Neural cell (in vitro differentiated cells): ENCODE results near the gene SLC2A14. TPM values are rescaled to one million over a fixed set of nuclear protein-coding genes. Genes with fewer than 3 reads are reported as not detected.

ENCODE experiments used
- H2AFZ ChIP-seq: fragments of 200-600, 300-800 bp; sonication (generic), shearing (Covaris generic); 2 replicates; pipeline ENCODE4 v1.6.0; 2014; ENCODE audit warnings: low read depth, mild to moderate bottlenecking, antibody characterized with exemption, low read length, moderate library complexity
- H3F3A ChIP-seq: fragments of 200-600 bp; shearing (Covaris generic); 2 replicates; pipeline ENCODE4 v1.6.1; 2016; ENCODE audit warnings: mild to moderate bottlenecking, moderate library complexity, mixed read lengths, antibody characterized with exemption, low read length; ENCODE audit not compliant: insufficient read depth, poor library complexity, severe bottlenecking
- H3K27ac ChIP-seq: fragments of 200-600, 300-800 bp; sonication (generic), shearing (Covaris generic); 2 replicates; pipeline ENCODE4 v1.5.1; 2014; ENCODE audit warnings: mild to moderate bottlenecking, low read length, moderate library complexity
- H3K27me3 ChIP-seq: fragments of 300-800, 200-600 bp; sonication (generic), shearing (Covaris generic); 2 replicates; pipeline ENCODE4 v1.6.0; 2014; ENCODE audit warnings: mild to moderate bottlenecking, low read depth, low read length, moderate library complexity; ENCODE audit not compliant: insufficient read depth
- H3K36me3 ChIP-seq: fragments of 300-800, 200-600 bp; sonication (generic), shearing (Covaris generic); 2 replicates; pipeline ENCODE4 v1.5.1; 2014; ENCODE audit warnings: mild to moderate bottlenecking, antibody characterized with exemption, low read length, moderate library complexity; ENCODE audit not compliant: insufficient read depth
- H3K4me2 ChIP-seq: fragments of 300-800, 200-600 bp; sonication (generic), shearing (Covaris generic); 2 replicates; pipeline ENCODE4 v1.6.0; 2014; ENCODE audit warnings: mild to moderate bottlenecking, low read length
- H3K4me3 ChIP-seq: fragments of 300-800, 200-600 bp; sonication (generic), shearing (Covaris generic); 2 replicates; pipeline ENCODE4 v1.5.1; 2014; ENCODE audit warnings: mild to moderate bottlenecking, low read length, moderate library complexity
- H3K79me2 ChIP-seq: fragments of 200-600 bp; shearing (Covaris generic); replicated peaks from 2 replicates; pipeline ENCODE4 v1.6.0; 2014; ENCODE audit warnings: mild to moderate bottlenecking, low read length, moderate library complexity; ENCODE audit not compliant: insufficient read depth
- H3K9ac ChIP-seq: fragments of 300-800, 200-600 bp; sonication (generic), shearing (Covaris generic); 2 replicates; pipeline ENCODE4 v1.6.1; 2016; ENCODE audit warnings: mild to moderate bottlenecking, low read length, mixed read lengths
- H3K9me2 ChIP-seq: fragments of 200-600 bp; shearing (Covaris generic); 2 replicates; pipeline ENCODE4 v1.6.1; 2016; ENCODE audit warnings: mild to moderate bottlenecking, low read length, mixed read lengths; ENCODE audit not compliant: insufficient read depth
- H3K9me3 ChIP-seq: fragments of 200-600, 300-800 bp; sonication (generic), shearing (Covaris generic); 2 replicates; pipeline ENCODE4 v1.6.1; 2016; ENCODE audit warnings: mild to moderate bottlenecking, mixed run types, low read length, moderate library complexity, mixed read lengths
- H4K20me1 ChIP-seq: fragments of 200-600 bp; shearing (Covaris generic); 2 replicates; pipeline ENCODE4 v1.6.1; 2016; ENCODE audit warnings: mild to moderate bottlenecking, mixed run types; ENCODE audit not compliant: insufficient read depth
- EP300 ChIP-seq: fragments of 450-650 bp; conservative IDR thresholded peaks from 2 replicates; pipeline ENCODE4 v1.6.1; 2014; ENCODE audit warnings: antibody characterized with exemption, mild to moderate bottlenecking, moderate library complexity; ENCODE audit not compliant: poor library complexity, severe bottlenecking
- EZH2 ChIP-seq: fragments of 200-600, 300-800 bp; shearing (Covaris generic), sonication (generic); IDR thresholded peaks from 2 replicates; pipeline ENCODE4 v1.6.1; 2014; ENCODE audit warnings: antibody characterized with exemption, low read length, borderline replicate concordance, mild to moderate bottlenecking; ENCODE audit not compliant: insufficient read depth, poor library complexity, severe bottlenecking
- MXI1 ChIP-seq: fragments of 450-650 bp; conservative IDR thresholded peaks from 2 replicates; pipeline ENCODE4 v1.6.1; 2014; ENCODE audit warnings: antibody characterized with exemption, mild to moderate bottlenecking; ENCODE audit not compliant: poor library complexity, severe bottlenecking
- POLR2AphosphoS5 ChIP-seq: IDR thresholded peaks from 2 replicates; pipeline ENCODE4 v1.6.1; 2012
- RAD21 ChIP-seq: fragments of 450-650 bp; conservative IDR thresholded peaks from 2 replicates; pipeline ENCODE4 v1.6.1; 2014; ENCODE audit warnings: antibody characterized with exemption, mild to moderate bottlenecking, moderate library complexity
- SMC3 ChIP-seq: fragments of 450-650 bp; conservative IDR thresholded peaks from 2 replicates; pipeline ENCODE4 v1.6.1; 2014; ENCODE audit warnings: antibody characterized with exemption, mild to moderate bottlenecking, moderate library complexity; ENCODE audit not compliant: poor library complexity
- TAF1 ChIP-seq: IDR thresholded peaks from 2 replicates; pipeline ENCODE4 v1.6.1; 2012; ENCODE audit warnings: low read depth
- polyA plus RNA-seq: library from polyadenylated mRNA; depleted of rRNA; stranded (reverse); fragments of >200 nt; gene quantifications from 2 replicates; pipeline ENCODE4 v1.2.3, GENCODE V29; 2014
- TF ChIP-seq, protein P1 (sequence below): fragments of 450-650 bp; IDR thresholded peaks from 2 replicates; pipeline ENCODE4 v1.5.1; 2014; ENCODE audit warnings: antibody characterized with exemption, mild to moderate bottlenecking, moderate library complexity; ENCODE audit not compliant: poor library complexity, severe bottlenecking
- TF ChIP-seq, protein P2 (sequence below): IDR thresholded peaks from 2 replicates; pipeline ENCODE4 v1.6.1; 2012; ENCODE audit warnings: borderline replicate concordance

Gene SLC2A14
- polyA plus RNA-seq, 1 donor from 2014 or later = not detected

- Histone ChIP-seq H3K9me2 (no peaks in the 10 kb centered on the region), H3F3A (no peaks in the 10 kb centered on the region), H3K9me3 (no peaks in the 10 kb centered on the region), H2AFZ (no peak overlapping the region), H4K20me1 (no peaks in the 10 kb centered on the region), H3K27ac (no peak overlapping the region), H3K79me2 (no peaks in the 10 kb centered on the region), H3K9ac (no peak overlapping the region), H3K36me3 (no peaks in the 10 kb centered on the region), H3K4me3 (no peak overlapping the region), H3K27me3 (no peaks in the 10 kb centered on the region), H3K4me2 (no peak overlapping the region)
- no peak for TF ChIP-seq POLR2AphosphoS5
- TF ChIP-seq, protein P1, sequence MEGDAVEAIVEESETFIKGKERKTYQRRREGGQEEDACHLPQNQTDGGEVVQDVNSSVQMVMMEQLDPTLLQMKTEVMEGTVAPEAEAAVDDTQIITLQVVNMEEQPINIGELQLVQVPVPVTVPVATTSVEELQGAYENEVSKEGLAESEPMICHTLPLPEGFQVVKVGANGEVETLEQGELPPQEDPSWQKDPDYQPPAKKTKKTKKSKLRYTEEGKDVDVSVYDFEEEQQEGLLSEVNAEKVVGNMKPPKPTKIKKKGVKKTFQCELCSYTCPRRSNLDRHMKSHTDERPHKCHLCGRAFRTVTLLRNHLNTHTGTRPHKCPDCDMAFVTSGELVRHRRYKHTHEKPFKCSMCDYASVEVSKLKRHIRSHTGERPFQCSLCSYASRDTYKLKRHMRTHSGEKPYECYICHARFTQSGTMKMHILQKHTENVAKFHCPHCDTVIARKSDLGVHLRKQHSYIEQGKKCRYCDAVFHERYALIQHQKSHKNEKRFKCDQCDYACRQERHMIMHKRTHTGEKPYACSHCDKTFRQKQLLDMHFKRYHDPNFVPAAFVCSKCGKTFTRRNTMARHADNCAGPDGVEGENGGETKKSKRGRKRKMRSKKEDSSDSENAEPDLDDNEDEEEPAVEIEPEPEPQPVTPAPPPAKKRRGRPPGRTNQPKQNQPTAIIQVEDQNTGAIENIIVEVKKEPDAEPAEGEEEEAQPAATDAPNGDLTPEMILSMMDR = no peak
- TF ChIP-seq RAD21 = no peak
- TF ChIP-seq EZH2 = no peak
- TF ChIP-seq, protein P2, sequence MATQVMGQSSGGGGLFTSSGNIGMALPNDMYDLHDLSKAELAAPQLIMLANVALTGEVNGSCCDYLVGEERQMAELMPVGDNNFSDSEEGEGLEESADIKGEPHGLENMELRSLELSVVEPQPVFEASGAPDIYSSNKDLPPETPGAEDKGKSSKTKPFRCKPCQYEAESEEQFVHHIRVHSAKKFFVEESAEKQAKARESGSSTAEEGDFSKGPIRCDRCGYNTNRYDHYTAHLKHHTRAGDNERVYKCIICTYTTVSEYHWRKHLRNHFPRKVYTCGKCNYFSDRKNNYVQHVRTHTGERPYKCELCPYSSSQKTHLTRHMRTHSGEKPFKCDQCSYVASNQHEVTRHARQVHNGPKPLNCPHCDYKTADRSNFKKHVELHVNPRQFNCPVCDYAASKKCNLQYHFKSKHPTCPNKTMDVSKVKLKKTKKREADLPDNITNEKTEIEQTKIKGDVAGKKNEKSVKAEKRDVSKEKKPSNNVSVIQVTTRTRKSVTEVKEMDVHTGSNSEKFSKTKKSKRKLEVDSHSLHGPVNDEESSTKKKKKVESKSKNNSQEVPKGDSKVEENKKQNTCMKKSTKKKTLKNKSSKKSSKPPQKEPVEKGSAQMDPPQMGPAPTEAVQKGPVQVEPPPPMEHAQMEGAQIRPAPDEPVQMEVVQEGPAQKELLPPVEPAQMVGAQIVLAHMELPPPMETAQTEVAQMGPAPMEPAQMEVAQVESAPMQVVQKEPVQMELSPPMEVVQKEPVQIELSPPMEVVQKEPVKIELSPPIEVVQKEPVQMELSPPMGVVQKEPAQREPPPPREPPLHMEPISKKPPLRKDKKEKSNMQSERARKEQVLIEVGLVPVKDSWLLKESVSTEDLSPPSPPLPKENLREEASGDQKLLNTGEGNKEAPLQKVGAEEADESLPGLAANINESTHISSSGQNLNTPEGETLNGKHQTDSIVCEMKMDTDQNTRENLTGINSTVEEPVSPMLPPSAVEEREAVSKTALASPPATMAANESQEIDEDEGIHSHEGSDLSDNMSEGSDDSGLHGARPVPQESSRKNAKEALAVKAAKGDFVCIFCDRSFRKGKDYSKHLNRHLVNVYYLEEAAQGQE = no peak
- no peak for TF ChIP-seq SMC3
- TF ChIP-seq TAF1 = no peak
- TF ChIP-seq EP300 = no peak
- no peak for TF ChIP-seq MXI1
Observed at GRCh38 chr12:7870335-7870734, 2.4 kb downstream of the SLC2A14 start.

DNA sequence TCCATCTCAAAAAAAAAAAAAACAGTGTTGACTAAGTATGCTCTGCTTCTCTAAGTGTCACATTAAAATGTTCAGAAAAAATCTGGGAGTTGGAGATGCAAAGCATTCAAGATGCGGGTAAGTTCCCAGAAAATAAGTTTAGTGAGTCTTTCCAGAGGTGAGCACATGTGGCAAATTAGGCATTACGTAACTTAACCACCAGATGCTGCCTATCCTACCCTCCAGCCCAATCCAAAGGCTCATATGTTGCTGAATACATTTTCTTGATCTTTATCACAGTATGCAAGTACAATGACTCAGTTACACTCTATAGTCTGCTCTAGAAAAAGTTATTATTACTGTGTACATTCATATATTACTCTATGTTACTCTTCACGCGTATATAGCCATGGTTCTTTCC, 3.6 kb downstream of the SLC2A14 start:
- Histone ChIP-seq H4K20me1 (no peaks in the 10 kb centered on the region), H3K9ac (no peak overlapping the region), H3K9me2 (no peaks in the 10 kb centered on the region), H3K27me3 (no peaks in the 10 kb centered on the region), H3K9me3 (no peaks in the 10 kb centered on the region), H3K4me3 (no peak overlapping the region), H2AFZ (no peak overlapping the region), H3K4me2 (no peak overlapping the region), H3K36me3 (no peaks in the 10 kb centered on the region), H3F3A (no peaks in the 10 kb centered on the region), H3K27ac (no peak overlapping the region), H3K79me2 (no peaks in the 10 kb centered on the region)
- no peak for TF ChIP-seq SMC3
- no peak for TF ChIP-seq TAF1
- no peak for TF ChIP-seq EZH2
- no peak for TF ChIP-seq EP300
- TF ChIP-seq POLR2AphosphoS5 = no peak
- TF ChIP-seq, protein P1 = no peak
- TF ChIP-seq, protein P2 = no peak
